ENCODE data around the gene CGAS. TPM values are rescaled to one million over a fixed set of nuclear protein-coding genes. Genes with fewer than 3 reads are reported as not detected.

Gene CGAS
- total RNA-seq, 1 donor from 2014 or later: 0.16 TPM

DNA sequence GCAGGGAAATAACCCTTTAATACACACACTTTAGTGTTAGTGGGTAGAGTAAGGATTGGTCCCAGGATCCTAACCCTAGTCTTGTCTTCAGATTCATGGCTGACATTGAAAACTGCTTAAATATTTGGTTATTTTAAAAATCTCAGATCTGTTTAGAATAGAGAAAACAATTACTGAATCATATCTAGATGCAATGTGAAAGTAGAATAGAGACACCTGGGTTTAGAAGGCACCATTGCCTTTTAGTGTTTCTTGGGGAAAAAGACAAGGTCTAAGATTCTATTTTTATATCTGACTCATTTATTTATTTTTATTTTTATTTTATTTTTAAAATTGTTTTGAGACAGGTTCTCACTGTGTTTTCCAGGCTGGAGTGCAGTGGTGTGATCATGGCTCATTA, 51.4 kb downstream of the CGAS start:
- Mint-ChIP-seq H3K9me3 (ENCODE audit: unreplicated experiment) (no peaks in the 10 kb centered on the region), H3K27ac (ENCODE audit: unreplicated experiment) (no peak overlapping the region), H3K4me3 (ENCODE audit: unreplicated experiment) (no peak overlapping the region), H3K36me3 (ENCODE audit: low read depth, unreplicated experiment) (no peaks in the 10 kb centered on the region), H3K27me3 (ENCODE audit: low read depth, unreplicated experiment) (peaks cover 2% of the 10 kb centered on the region), H3K4me1 (ENCODE audit: low read depth, unreplicated experiment) (no peaks in the 10 kb centered on the region)
- H2AFZ ChIP-seq (ENCODE audit: low read depth, low read length): no peak overlapping the region
- H3K27me3 ChIP-seq (ENCODE audit: insufficient read depth, low read length): no peaks in the 10 kb centered on the region
- no peak overlapping the region for H3K4me3 ChIP-seq (ENCODE audit: insufficient read depth, low read depth, low read length)
- TF ChIP-seq EZH2 (IDR thresholded peaks at IDR 0.05; ENCODE audit: insufficient read depth, low read length): no peak
- TF ChIP-seq CTCF (IDR thresholded peaks at IDR 0.05; ENCODE audit: insufficient read depth, low read depth, low read length): no peak
- H3K4me1 ChIP-seq (ENCODE audit: insufficient read depth, low read length): no peaks in the 10 kb centered on the region
- H3K79me2 ChIP-seq (ENCODE audit: insufficient read depth, low read length): no peaks in the 10 kb centered on the region
- H3K9ac ChIP-seq (ENCODE audit: low read length): no peak overlapping the region
- H3K27ac ChIP-seq (ENCODE audit: low read depth, low read length): no peak overlapping the region
- FAIRE-seq: no peak
- H3K9me3 ChIP-seq (ENCODE audit: insufficient read depth, low read depth, low read length): no peaks in the 10 kb centered on the region
- H4K20me1 ChIP-seq (ENCODE audit: insufficient read depth, low read length): no peaks in the 10 kb centered on the region
- no peak for DNase-seq (ENCODE audit: low read depth)
- H3K36me3 ChIP-seq (ENCODE audit: insufficient read depth, low read length): no peaks in the 10 kb centered on the region
- no peak overlapping the region for H3K4me2 ChIP-seq (ENCODE audit: low read length)

- H3K27ac Mint-ChIP-seq (ENCODE audit: unreplicated experiment): no peak overlapping the region
- FAIRE-seq (no peak), DNase-seq (ENCODE audit: low read depth) (no peak)
- Histone ChIP-seq H4K20me1 (ENCODE audit: insufficient read depth, low read length) (no peaks in the 10 kb centered on the region), H2AFZ (ENCODE audit: low read depth, low read length) (no peak overlapping the region), H3K4me2 (ENCODE audit: low read length) (no peak overlapping the region), H3K9me3 (ENCODE audit: insufficient read depth, low read depth, low read length) (no peaks in the 10 kb centered on the region), H3K4me3 (ENCODE audit: insufficient read depth, low read depth, low read length) (no peak overlapping the region), H3K79me2 (ENCODE audit: insufficient read depth, low read length) (no peaks in the 10 kb centered on the region), H3K4me1 (ENCODE audit: insufficient read depth, low read length) (no peaks in the 10 kb centered on the region), H3K27me3 (ENCODE audit: insufficient read depth, low read length) (no peaks in the 10 kb centered on the region), H3K36me3 (ENCODE audit: insufficient read depth, low read length) (no peaks in the 10 kb centered on the region), H3K9ac (ENCODE audit: low read length) (no peak overlapping the region), H3K27ac (ENCODE audit: low read depth, low read length) (no peak overlapping the region)
- no peak for TF ChIP-seq CTCF (IDR thresholded peaks at IDR 0.05; ENCODE audit: insufficient read depth, low read depth, low read length)
- TF ChIP-seq EZH2 (IDR thresholded peaks at IDR 0.05; ENCODE audit: insufficient read depth, low read length): no peak
- no peak overlapping the region for H3K4me3 Mint-ChIP-seq (ENCODE audit: unreplicated experiment)
- peaks cover 2% of the 10 kb centered on the region for H3K27me3 Mint-ChIP-seq (ENCODE audit: low read depth, unreplicated experiment)
- no peaks in the 10 kb centered on the region for H3K9me3 Mint-ChIP-seq (ENCODE audit: unreplicated experiment)
- H3K4me1 Mint-ChIP-seq (ENCODE audit: low read depth, unreplicated experiment): no peaks in the 10 kb centered on the region
- no peaks in the 10 kb centered on the region for H3K36me3 Mint-ChIP-seq (ENCODE audit: low read depth, unreplicated experiment)
These were observed 56.2 kb downstream of the CGAS start for GRCh38 chr6:73395875-73396274.

GRCh38 chr6:73394577-73395354, 57.3 kb downstream of the CGAS start, which contains the start of gene DDX43:
Gene DDX43, plus strand, starts transcription at chr6:73394828. Its CDS starts 78 bp downstream, at chr6:73394906.
- Histone ChIP-seq H4K20me1 (ENCODE audit: insufficient read depth, low read length) (no peaks in the 10 kb centered on the region), H3K9ac (ENCODE audit: low read length) (peak within 1 kb of the TSS; percentile 50), H3K4me1 (ENCODE audit: insufficient read depth, low read length) (no peaks in the 10 kb centered on the region), H3K4me3 (ENCODE audit: insufficient read depth, low read depth, low read length) (peak within 1 kb of the TSS; percentile 17), H3K36me3 (ENCODE audit: insufficient read depth, low read length) (no peaks in the 10 kb centered on the region), H3K27me3 (ENCODE audit: insufficient read depth, low read length) (no peaks in the 10 kb centered on the region), H3K79me2 (ENCODE audit: insufficient read depth, low read length) (no peaks in the 10 kb centered on the region), H2AFZ (ENCODE audit: low read depth, low read length) (peak within 1 kb of the TSS; percentile 61), H3K4me2 (ENCODE audit: low read length) (peak within 1 kb of the TSS; percentile 63), H3K27ac (ENCODE audit: low read depth, low read length) (peak within 1 kb of the TSS; percentile 12), H3K9me3 (ENCODE audit: insufficient read depth, low read depth, low read length) (no peaks in the 10 kb centered on the region)
- Mint-ChIP-seq H3K27ac (ENCODE audit: unreplicated experiment) (no peak within 1 kb of the TSS), H3K36me3 (ENCODE audit: low read depth, unreplicated experiment) (no peaks in the 10 kb centered on the region), H3K4me3 (ENCODE audit: unreplicated experiment) (no peak within 1 kb of the TSS), H3K27me3 (ENCODE audit: low read depth, unreplicated experiment) (peaks cover 2% of the 10 kb centered on the region), H3K9me3 (ENCODE audit: unreplicated experiment) (no peaks in the 10 kb centered on the region), H3K4me1 (ENCODE audit: low read depth, unreplicated experiment) (no peaks in the 10 kb centered on the region)
- no peak for FAIRE-seq
- peak; percentile 53 for DNase-seq (ENCODE audit: low read depth)
- TF ChIP-seq CTCF (IDR thresholded peaks at IDR 0.05; ENCODE audit: insufficient read depth, low read depth, low read length): no peak
- TF ChIP-seq EZH2 (IDR thresholded peaks at IDR 0.05; ENCODE audit: insufficient read depth, low read length): no peak
